Endometrial microvascular endothelial cells (primary cell): ENCODE measurements around the gene ANKRD9. TPM values are rescaled to one million over a fixed set of nuclear protein-coding genes. Genes with fewer than 3 reads are reported as not detected.

ENCODE experiments used
- in situ Hi-C: cut with HindIII; loops from 2 replicates; pipeline ENCODE4 v1.10.0; 2017; ENCODE audit warnings: low sequenced_read_pairs, low pct_unique_long_range_greater_than_20kb; ENCODE audit errors: inconsistent ontology term
- total RNA-seq: library from RNA; depleted of rRNA; stranded (reverse); fragments of >200 nt; gene quantifications from one replicate; pipeline ENCODE4 v1.2.3, GENCODE V29; 2015; ENCODE audit errors: inconsistent ontology term

ANKRD9 gene
- total RNA-seq, 1 donor from 2014 or later, result 16.4 TPM

DNA sequence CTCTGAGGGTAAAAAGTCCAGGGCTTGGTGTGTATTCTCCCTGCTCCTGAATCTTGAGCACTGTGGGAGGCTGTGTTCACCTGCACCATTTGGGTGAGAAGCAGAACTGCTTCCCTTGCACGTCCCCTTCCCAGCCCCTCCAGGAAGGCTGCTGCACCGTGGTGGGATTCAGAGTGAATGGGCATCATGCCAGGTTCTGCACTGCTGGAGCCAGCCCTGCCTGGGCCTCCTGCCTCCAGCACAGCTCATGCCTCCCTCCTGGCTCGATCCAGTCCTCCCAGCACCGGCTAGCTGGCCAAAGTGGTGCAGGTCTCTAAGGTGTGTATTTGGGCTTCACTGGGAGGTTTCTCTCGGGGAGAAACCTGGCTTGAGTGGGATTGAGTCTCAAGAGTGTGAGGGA is 54.9 kb downstream of the ANKRD9 start:
- in situ Hi-C loops, result no loop called here

DNA sequence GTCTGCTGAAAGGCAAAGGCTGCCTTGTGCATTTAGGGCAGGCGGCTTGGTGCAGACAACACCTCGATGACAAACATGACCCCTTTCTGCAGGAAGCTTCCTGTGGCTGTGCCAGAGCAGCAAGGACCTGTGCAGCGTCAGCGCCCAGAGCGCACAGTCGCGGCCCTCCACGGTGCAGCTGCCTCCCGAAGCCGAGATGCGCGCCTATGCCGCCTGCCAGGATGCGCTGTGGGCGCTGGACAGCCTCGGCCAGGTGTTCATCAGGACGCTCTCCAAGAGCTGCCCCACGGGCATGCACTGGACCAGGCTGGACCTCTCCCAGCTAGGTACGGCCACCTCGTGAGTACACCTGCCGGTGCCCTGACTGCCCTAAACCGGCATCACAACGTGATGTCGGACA is 57.3 kb downstream of the ANKRD9 start:
- in situ Hi-C loops, result no loop called here

Other genes starting within 250 kb of the ANKRD9 start
- gene MOK, start 204.6 kb downstream of the ANKRD9 start, total RNA-seq, result 7.5 TPM
- 6.1 TPM for gene ZNF839, start 190.0 kb downstream of the ANKRD9 start, total RNA-seq
- 48.0 TPM for gene CINP, start 146.9 kb downstream of the ANKRD9 start, total RNA-seq
- gene TECPR2, start 146.8 kb downstream of the ANKRD9 start, total RNA-seq, result 8.9 TPM
- gene RCOR1, start 82.9 kb upstream of the ANKRD9 start, total RNA-seq, result 16.4 TPM